ENCODE measurements around the gene B4GALT3. TPM values are rescaled to one million over a fixed set of nuclear protein-coding genes. Genes with fewer than 3 reads are reported as not detected.

Gene B4GALT3
- total and polyA plus RNA-seq, 5 experiments from 2014 or later, result 35.4 to 97.4 (median 49.9) TPM

DNA sequence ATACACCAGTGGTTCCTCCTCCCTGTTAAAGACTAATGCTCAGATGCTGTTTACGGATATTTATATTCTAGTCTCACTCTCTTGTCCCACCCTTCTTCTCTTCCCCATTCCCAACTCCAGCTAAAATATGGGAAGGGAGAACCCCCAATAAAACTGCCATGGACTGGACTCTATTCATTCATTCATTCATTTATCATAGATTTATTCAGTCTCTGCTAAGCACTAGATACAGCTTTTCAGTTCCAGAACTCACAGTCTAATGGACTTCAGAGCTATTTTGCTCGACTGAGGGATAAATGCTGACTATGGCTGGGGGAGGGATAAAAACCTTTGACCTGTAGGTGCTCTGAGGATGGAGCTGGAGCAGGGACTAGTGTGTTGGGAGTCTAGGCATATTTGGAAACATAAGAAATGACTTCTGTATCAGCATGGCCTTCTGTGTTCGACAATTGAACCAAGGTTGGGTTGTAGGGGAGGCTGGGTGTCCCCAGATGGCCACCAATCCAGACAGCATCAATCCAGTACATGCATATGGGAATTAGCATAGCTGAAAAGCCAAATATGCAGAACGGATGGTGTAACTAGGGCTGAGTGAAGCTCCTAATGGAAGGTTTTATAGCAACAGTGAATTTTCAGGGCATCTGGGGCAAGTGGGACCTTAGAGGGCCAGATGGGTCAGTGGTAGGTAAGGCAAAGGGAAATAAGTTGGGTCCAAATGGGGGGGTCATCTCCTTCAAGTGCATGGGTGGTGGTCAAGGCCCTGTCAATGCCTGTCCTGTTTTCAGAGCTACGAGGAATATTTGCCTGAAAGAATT lies 42.0 kb upstream of the B4GALT3 start:
- peak overlapping the region; percentile 90 to 97 (median 96) for H3K27ac Mint-ChIP-seq
- no peaks in the 10 kb centered on the region for H3K27me3 Mint-ChIP-seq
- no peaks in the 10 kb centered on the region for H3K9me3 Mint-ChIP-seq
- peaks cover 0 to 12% (median 6%) of the 10 kb centered on the region in 3 donors for H3K36me3 Mint-ChIP-seq
- H3K4me3 Mint-ChIP-seq, result peak overlapping the region in 9 of 10 donors; percentile 25 to 89 (median 81)
- ATAC-seq, result no peak
- H3K4me1 Mint-ChIP-seq, result peaks cover 51 to 81% (median 75%) of the 10 kb centered on the region in 4 donors
- POLR2A ChIA-PET, result interaction anchor here (0.5 to 15.0 kb wide), 8 partner anchors 9 to 229 kb away, joined by 3 to 231 read pairs (median 5); partner anchors contain the start of genes NDUFS2 and PPOX
- DNase-seq, result no peak

DNA sequence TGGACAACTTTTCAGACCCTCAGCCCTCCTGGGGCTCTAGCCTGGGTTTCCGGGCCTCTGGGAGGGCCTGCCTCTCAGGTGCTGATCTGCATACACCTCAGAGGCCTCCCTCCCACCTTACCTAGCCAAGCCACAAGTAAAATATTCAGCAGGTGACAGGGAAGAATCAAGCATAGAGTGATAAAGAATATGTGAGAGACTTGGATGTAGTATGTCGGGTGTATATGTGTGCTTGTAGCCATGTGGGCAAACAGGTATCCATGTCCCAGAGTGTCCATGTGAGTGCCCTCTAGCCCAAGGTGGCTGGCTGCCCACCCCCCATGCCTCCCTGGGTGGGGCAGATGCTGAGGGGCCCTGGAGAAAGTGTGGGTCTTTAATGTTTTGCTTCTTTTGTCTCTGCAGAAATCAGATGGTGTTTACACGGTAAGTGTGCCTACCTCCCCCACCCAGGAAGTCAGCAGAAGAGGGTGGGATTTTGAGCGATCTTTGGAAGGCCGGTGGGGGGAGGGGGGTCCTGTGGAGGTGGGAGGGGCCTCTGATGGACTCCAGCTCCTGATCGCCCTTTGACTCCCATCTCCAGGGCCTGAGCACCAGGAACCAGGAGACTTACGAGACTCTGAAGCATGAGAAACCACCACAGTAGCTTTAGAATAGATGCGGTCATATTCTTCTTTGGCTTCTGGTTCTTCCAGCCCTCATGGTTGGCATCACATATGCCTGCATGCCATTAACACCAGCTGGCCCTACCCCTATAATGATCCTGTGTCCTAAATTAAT lies 41.2 kb upstream of the B4GALT3 start:
- POLR2A ChIA-PET, result interaction anchor here (0.5 to 15.0 kb wide), 11 partner anchors 8 to 739 kb away, joined by 3 to 231 read pairs (median 5); partner anchors contain the start of genes NDUFS2 and PPOX
- H3K4me3 Mint-ChIP-seq, result peak overlapping the region; percentile 57 to 89 (median 80)
- ATAC-seq, result peak; percentile 54 to 68
- H3K4me1 Mint-ChIP-seq, result peaks cover 48 to 79% (median 70%) of the 10 kb centered on the region in 4 donors
- H3K36me3 Mint-ChIP-seq, result peaks cover 5 to 20% (median 13%) of the 10 kb centered on the region in 3 donors
- no peaks in the 10 kb centered on the region for H3K27me3 Mint-ChIP-seq
- DNase-seq, result peak in 2 of 10 donors; percentile 27 to 29
- no peaks in the 10 kb centered on the region for H3K9me3 Mint-ChIP-seq
- peak overlapping the region; percentile 90 to 97 (median 96) for H3K27ac Mint-ChIP-seq

DNA sequence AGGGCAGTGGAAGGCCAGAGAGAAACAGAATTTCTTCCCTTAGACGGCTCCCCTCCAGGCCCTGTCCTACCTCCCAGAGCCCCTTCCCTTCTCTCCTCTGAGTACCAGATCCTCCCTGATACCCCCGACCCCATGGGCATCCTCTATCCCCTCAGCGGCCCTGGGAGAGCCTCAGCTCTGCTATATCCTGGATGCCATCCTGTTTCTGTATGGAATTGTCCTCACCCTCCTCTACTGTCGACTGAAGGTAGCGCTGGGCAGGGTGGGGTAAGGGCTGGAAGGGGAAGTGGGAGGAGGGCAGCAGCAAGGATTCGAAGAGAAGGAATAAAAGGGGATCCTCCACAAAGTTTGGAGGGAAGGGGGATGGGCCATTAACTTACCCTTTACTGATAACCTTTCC lies 40.5 kb upstream of the B4GALT3 start:
- no peaks in the 10 kb centered on the region for H3K9me3 Mint-ChIP-seq
- H3K36me3 Mint-ChIP-seq, result peaks cover 5 to 26% (median 19%) of the 10 kb centered on the region in 3 donors
- H3K4me1 Mint-ChIP-seq, result peaks cover 47 to 77% (median 68%) of the 10 kb centered on the region in 4 donors
- DNase-seq (no peak), ATAC-seq (no peak)
- POLR2A ChIA-PET, result interaction anchor here (0.6 to 15.0 kb wide), 9 partner anchors 6 to 738 kb away, joined by 3 to 231 read pairs (median 4); partner anchors contain the start of genes APOA2, NDUFS2 and TOMM40L
- peak overlapping the region; percentile 90 to 97 (median 96) for H3K27ac Mint-ChIP-seq
- H3K27me3 Mint-ChIP-seq, result no peaks in the 10 kb centered on the region
- H3K4me3 Mint-ChIP-seq, result peak overlapping the region; percentile 57 to 89 (median 80)

DNA sequence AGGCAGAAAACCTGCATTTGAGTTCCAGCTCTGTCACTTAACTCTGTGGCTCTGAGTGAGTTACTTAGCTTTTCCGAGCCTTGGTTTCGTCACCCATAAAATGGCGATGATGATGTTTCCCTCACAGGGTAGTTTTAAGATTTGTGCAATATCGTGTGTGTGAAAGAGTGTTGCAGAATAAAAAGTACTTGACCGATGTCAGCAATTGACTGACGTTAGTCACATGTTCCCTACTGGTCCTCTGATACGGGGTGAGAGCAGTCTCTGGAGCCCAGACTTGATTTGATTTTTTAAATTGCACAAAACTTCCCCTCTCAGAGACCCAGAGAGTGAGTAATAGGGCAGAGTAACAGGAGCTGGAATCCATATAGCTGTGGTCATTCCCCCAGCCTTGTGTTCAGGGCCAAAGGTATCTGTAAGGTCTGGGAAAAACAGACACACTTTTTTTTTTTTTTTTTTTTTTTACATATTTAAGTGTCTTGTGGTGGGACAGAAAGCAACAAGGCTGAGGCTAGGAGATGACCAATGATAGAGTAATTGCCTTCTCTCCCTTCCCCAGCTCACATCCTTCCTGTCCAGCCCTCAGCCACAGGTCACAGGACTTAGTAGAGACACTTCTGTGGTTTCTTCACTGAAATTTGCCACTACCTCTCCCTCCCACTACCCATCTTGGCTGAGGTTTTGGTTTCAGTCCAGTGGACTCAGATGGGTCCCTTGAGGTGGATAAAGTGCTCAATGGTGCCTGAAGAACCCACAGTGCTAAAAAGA lies 39.8 kb upstream of the B4GALT3 start:
- no peaks in the 10 kb centered on the region for H3K9me3 Mint-ChIP-seq
- no peak for DNase-seq
- peak overlapping the region; percentile 90 to 97 (median 96) for H3K27ac Mint-ChIP-seq
- ATAC-seq, result peak; percentile 18 to 35
- no peaks in the 10 kb centered on the region for H3K27me3 Mint-ChIP-seq
- H3K4me3 Mint-ChIP-seq, result peak overlapping the region; percentile 57 to 89 (median 81)
- peaks cover 45 to 72% (median 64%) of the 10 kb centered on the region in 4 donors for H3K4me1 Mint-ChIP-seq
- POLR2A ChIA-PET, result interaction anchor here (0.6 to 15.0 kb wide), 11 partner anchors 7 to 880 kb away, joined by 3 to 231 read pairs (median 4); partner anchors contain the start of genes APOA2, NDUFS2, PCP4L1 and TOMM40L
- peaks cover 5 to 33% (median 19%) of the 10 kb centered on the region in 3 donors for H3K36me3 Mint-ChIP-seq

DNA sequence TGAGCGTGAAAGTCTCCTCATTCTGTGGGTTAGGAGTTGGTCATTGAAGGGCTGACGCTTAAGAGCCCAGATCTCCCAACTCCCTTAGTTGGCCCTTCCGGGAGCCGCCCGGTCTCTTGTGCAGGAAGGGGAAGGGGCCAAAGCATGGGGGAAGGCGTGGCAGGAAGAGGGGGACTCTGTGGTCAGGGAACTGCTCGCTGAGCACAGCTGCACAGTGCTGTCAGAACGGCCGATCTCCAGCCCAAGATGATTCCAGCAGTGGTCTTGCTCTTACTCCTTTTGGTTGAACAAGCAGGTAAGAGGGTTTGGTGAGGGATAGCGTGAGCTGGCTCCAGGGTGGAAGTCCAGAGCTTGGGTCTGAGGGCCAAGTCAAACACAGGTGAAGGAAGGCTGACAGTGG lies 37.8 kb upstream of the B4GALT3 start, which contains the start of gene FCER1G:
TSS of gene FCER1G (plus strand) at position 220 of the 400 bp plus-strand sequence. CDS start at position 247, 27 bp downstream.
- H3K4me1 Mint-ChIP-seq, result peaks cover 39 to 60% (median 56%) of the 10 kb centered on the region in 4 donors
- peak; percentile 20 to 23 for ATAC-seq
- peak within 1 kb of the TSS; percentile 67 to 88 (median 80) for H3K4me3 Mint-ChIP-seq
- peak within 1 kb of the TSS; percentile 82 to 97 (median 92) for H3K27ac Mint-ChIP-seq
- DNase-seq, result no peak
- peaks cover 6 to 53% (median 21%) of the 10 kb centered on the region in 3 donors for H3K36me3 Mint-ChIP-seq
- no peaks in the 10 kb centered on the region for H3K9me3 Mint-ChIP-seq
- POLR2A ChIA-PET, result interaction anchor here (0.6 to 15.0 kb wide), 9 partner anchors 9 to 98 kb away, joined by 3 to 231 read pairs (median 7); partner anchors contain the start of genes APOA2, NDUFS2, SDHC and TOMM40L
- H3K27me3 Mint-ChIP-seq, result no peaks in the 10 kb centered on the region

DNA sequence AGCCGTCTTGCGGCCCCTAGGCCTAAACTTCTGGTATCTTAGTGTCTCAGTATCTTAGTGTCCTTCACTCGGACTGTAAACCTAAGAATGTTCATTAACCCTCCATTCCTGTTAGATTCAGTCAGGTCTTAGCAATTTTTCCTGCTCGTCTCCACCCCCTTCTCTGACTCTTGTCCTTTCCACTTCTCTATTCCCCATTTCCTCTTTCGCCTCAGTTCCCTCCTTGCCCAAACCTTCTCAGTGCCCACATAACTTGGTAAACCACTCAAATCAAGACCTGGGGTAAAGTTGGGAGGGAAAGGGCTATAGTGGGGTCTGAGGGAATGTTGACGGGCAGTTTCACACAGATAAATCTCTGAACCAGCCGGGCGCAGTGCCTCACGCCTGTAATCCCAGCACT lies 37.1 kb upstream of the B4GALT3 start:
- POLR2A ChIA-PET, result interaction anchor here (0.7 to 10.4 kb wide), 3 partner anchors 8 to 97 kb away, joined by 3 to 113 read pairs (median 7); partner anchors contain the start of genes APOA2 and TOMM40L
- Mint-ChIP-seq H3K4me3 (peak overlapping the region in 7 of 10 donors; percentile 3 to 88 (median 69)), H3K27me3 (no peaks in the 10 kb centered on the region), H3K4me1 (peaks cover 42 to 60% (median 56%) of the 10 kb centered on the region in 4 donors), H3K9me3 (no peaks in the 10 kb centered on the region), H3K27ac (peak overlapping the region in 9 of 10 donors; percentile 28 to 97 (median 90)), H3K36me3 (peaks cover 9 to 58% (median 28%) of the 10 kb centered on the region in 3 donors)
- DNase-seq (no peak), ATAC-seq (no peak)

DNA sequence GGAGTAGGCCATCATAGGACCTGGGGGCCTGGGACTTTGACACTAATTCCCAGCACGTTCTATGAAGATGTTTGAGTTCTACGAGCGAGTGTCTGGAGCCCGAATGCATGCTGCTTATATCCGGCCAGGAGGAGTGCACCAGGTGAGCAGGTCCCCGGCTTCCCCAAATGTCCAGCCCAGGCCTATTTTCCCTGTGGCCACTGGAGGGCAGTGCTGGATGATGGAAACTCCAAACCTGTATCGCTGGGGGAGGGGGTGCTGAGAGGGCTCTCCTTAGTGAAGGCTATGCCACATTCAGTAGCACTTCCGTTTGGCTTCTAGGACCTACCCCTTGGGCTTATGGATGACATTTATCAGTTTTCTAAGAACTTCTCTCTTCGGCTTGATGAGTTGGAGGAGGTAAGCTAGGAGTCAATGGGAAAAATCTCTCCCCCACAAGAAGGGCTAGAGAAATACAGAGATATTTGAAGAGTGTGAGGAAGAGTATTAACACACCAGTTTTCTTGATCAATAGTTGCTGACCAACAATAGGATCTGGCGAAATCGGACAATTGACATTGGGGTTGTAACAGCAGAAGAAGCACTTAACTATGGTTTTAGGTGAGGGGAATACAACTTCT lies 32.6 kb upstream of the B4GALT3 start:
- Mint-ChIP-seq H3K27ac (peak overlapping the region; percentile 46 to 91 (median 83)), H3K36me3 (peaks cover 9 to 96% (median 29%) of the 10 kb centered on the region in 3 donors), H3K4me3 (no peak overlapping the region), H3K27me3 (no peaks in the 10 kb centered on the region), H3K9me3 (no peaks in the 10 kb centered on the region), H3K4me1 (peaks cover 22 to 54% (median 45%) of the 10 kb centered on the region in 4 donors)
- peak; percentile 62 to 90 (median 75) for DNase-seq
- POLR2A ChIA-PET, result interaction anchor here (0.6 to 10.4 kb wide), 6 partner anchors 8 to 96 kb away, joined by 3 to 113 read pairs (median 6); partner anchors contain the start of genes APOA2, NDUFS2 and TOMM40L
- ATAC-seq, result peak; percentile 96 to 97

DNA sequence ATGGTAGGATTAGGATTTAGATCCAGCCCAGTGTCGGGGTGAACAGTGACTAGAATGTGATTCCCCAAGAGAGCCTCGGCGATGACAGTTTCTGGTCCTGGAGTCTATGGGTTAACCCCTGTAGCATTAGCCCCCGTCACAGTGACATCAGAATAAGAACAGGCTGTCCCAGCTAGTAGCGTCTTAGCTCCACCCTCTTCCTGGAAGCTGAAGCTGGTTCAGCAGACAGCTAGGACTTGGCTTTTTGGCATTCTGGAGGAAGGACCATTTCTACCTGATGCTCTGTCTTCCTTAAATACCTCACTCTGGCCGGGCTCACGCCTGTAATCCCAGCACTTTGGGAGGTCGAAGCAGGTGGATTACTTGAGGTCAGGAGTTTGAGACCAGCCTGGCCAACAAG lies 29.9 kb upstream of the B4GALT3 start:
- H3K27ac Mint-ChIP-seq, result peak overlapping the region in 3 of 10 donors; percentile 24 to 59 (median 41)
- H3K27me3 Mint-ChIP-seq, result no peaks in the 10 kb centered on the region
- H3K36me3 Mint-ChIP-seq, result peaks cover 11 to 82% (median 11%) of the 10 kb centered on the region in 3 donors
- H3K4me3 Mint-ChIP-seq, result no peak overlapping the region
- ATAC-seq, result no peak
- DNase-seq, result no peak
- POLR2A ChIA-PET, result interaction anchor here (2.0 to 7.3 kb wide), 2 partner anchors 15 to 99 kb away, joined by 6 to 231 read pairs; partner anchors contain the start of genes APOA2, FCER1G and TOMM40L
- H3K9me3 Mint-ChIP-seq, result no peaks in the 10 kb centered on the region
- H3K4me1 Mint-ChIP-seq, result peaks cover 25 to 65% (median 57%) of the 10 kb centered on the region in 4 donors

DNA sequence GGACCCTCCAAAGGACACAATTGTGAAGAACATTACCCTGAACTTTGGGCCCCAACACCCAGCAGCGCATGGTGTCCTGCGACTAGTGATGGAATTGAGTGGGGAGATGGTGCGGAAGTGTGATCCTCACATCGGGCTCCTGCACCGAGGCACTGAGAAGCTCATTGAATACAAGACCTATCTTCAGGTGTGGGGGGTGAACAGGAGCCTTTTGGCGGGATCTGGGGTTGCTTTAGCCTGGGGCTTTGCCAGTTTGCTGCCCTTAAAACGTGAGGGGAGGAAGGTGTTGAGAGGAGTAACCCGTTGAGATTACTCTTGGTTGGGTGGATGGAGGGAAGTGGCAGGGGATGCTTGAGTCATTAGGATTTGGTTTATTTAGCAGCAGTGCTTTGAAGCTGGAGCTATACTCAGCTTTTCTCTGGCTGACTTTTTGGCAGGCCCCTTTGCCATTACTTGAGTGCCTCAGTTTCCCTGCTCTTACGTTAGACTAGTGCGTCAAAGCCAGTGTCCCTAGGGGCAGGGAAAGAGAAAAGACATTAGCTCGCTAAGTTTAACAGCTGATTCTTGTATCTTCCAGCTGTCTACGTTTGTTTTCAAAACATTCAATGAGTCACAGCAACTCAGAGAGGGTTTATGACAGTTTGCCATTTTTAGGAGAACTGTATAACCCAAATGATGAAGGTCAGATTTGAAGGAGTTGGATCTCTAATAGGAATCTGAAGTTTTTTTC lies 29.3 kb upstream of the B4GALT3 start:
- peaks cover 11 to 76% (median 11%) of the 10 kb centered on the region in 3 donors for H3K36me3 Mint-ChIP-seq
- DNase-seq, result no peak
- H3K27me3 Mint-ChIP-seq, result no peaks in the 10 kb centered on the region
- peaks cover 27 to 71% (median 60%) of the 10 kb centered on the region in 4 donors for H3K4me1 Mint-ChIP-seq
- POLR2A ChIA-PET, result interaction anchor here (0.6 to 7.3 kb wide), 5 partner anchors 8 to 108 kb away, joined by 3 to 231 read pairs (median 6); partner anchors contain the start of genes APOA2, FCER1G, SDHC and TOMM40L
- H3K4me3 Mint-ChIP-seq, result no peak overlapping the region
- ATAC-seq, result no peak
- H3K9me3 Mint-ChIP-seq, result no peaks in the 10 kb centered on the region
- H3K27ac Mint-ChIP-seq, result peak overlapping the region in 7 of 10 donors; percentile 3 to 86 (median 71)

Measured in naive thymus-derived CD8-positive, alpha-beta T cell (primary cell).